Hepatocyte (in vitro differentiated cells): ENCODE measurements around the gene STRN4. TPM values are rescaled to one million over a fixed set of nuclear protein-coding genes. Genes with fewer than 3 reads are reported as not detected.

Experiments used
- DNase-seq: peaks from one replicate; pipeline ENCODE4 v3.0.0-alpha.2; 2016; ENCODE audit warnings: low spot score
- H2AFZ ChIP-seq: fragments of 200-600 bp; sonication (generic); 2 replicates; pipeline ENCODE4 v1.6.0; 2016; ENCODE audit warnings: antibody characterized with exemption, mild to moderate bottlenecking
- H3K27ac ChIP-seq: fragments of 200-600 bp; sonication (generic); 2 replicates; pipeline ENCODE4 v1.5.1; 2016; ENCODE audit warnings: mild to moderate bottlenecking
- H3K27me3 ChIP-seq: fragments of 200-600 bp; sonication (generic); 2 replicates; pipeline ENCODE4 v1.6.1; 2016
- H3K36me3 ChIP-seq: fragments of 200-600 bp; sonication (generic); replicated peaks from 2 replicates; pipeline ENCODE4 v1.5.1; 2016; ENCODE audit warnings: low read depth; ENCODE audit not compliant: insufficient read depth
- H3K4me1 ChIP-seq: fragments of 200-600 bp; sonication (generic); 2 replicates; pipeline ENCODE4 v1.5.1; 2016; ENCODE audit warnings: mild to moderate bottlenecking, moderate library complexity; ENCODE audit not compliant: insufficient read depth
- H3K4me2 ChIP-seq: fragments of 200-600 bp; sonication (generic); 2 replicates; pipeline ENCODE4 v1.6.0; 2016
- H3K4me3 ChIP-seq: fragments of 200-600 bp; sonication (generic); 2 replicates; pipeline ENCODE4 v1.5.1; 2016; ENCODE audit warnings: mild to moderate bottlenecking
- H3K79me2 ChIP-seq: fragments of 200-600 bp; sonication (generic); 2 replicates; pipeline ENCODE4 v1.6.0; 2017; ENCODE audit warnings: mild to moderate bottlenecking
- H3K9me2 ChIP-seq: fragments of 200-600 bp; sonication (generic); replicated peaks from 2 replicates; pipeline ENCODE4 v1.6.0; 2017; ENCODE audit warnings: mild to moderate bottlenecking; ENCODE audit not compliant: insufficient read depth
- H3K9me3 ChIP-seq: fragments of 200-600 bp; sonication (generic); 2 replicates; pipeline ENCODE4 v1.5.1; 2016; ENCODE audit warnings: low read depth, mild to moderate bottlenecking
- H4K20me1 ChIP-seq: fragments of 200-600 bp; sonication (generic); 2 replicates; pipeline ENCODE4 v1.6.0; 2016; ENCODE audit warnings: mild to moderate bottlenecking; ENCODE audit not compliant: insufficient read depth, poor library complexity, severe bottlenecking
- EZH2 ChIP-seq: fragments of 200-600 bp; sonication (generic); IDR thresholded peaks from 2 replicates; pipeline ENCODE4 v1.6.1; 2016; ENCODE audit warnings: antibody characterized with exemption, mild to moderate bottlenecking, borderline replicate concordance
- EZH2phosphoT487 ChIP-seq: fragments of 200-600 bp; sonication (generic); IDR thresholded peaks from one replicate; pipeline ENCODE4 v1.6.1; 2018; ENCODE audit warnings: antibody characterized with exemption, mild to moderate bottlenecking, low read depth, moderate library complexity; ENCODE audit not compliant: unreplicated experiment, severe bottlenecking
- whole genome bisulfite sequencing: methylation state at CpG from one replicate; pipeline ENCODE4 v1.1.6; 2016; ENCODE audit warnings: low lambda C conversion rate; ENCODE audit errors: missing lambda C conversion rate; 5-methylcytosine and 5-hydroxymethylcytosine counted together
- polyA plus RNA-seq: library from polyadenylated mRNA; unstranded; fragments of >200 nt; fragmentation: Nextera tagmentation; extraction: Ambion mirVana; gene quantifications from 2 replicates; pipeline ENCODE4 v1.2.1, GENCODE V29; 2016
- total RNA-seq: library from RNA; depleted of rRNA; stranded (reverse); fragments of >200 nt; gene quantifications from 2 replicates; pipeline ENCODE4 v1.2.3, GENCODE V29; 2014
- TF ChIP-seq, protein P1 (sequence below): fragments of 200-600 bp; sonication (generic); IDR thresholded peaks from 2 replicates; pipeline ENCODE4 v1.5.1; 2016; ENCODE audit warnings: antibody characterized with exemption, mild to moderate bottlenecking; ENCODE audit not compliant: poor library complexity

STRN4 gene
- total and polyA plus RNA-seq, 2 experiments from 2014 or later: 63.7 to 64.1 TPM

GRCh38 chr19:46737761-46738171 is 8.5 kb downstream of the STRN4 start:
- Histone ChIP-seq H3K79me2 (peaks cover 80% of the 10 kb centered on the region), H3K36me3 (no peaks in the 10 kb centered on the region), H3K4me2 (no peak overlapping the region), H3K9me2 (no peaks in the 10 kb centered on the region), H3K27me3 (no peaks in the 10 kb centered on the region), H3K4me3 (no peak overlapping the region), H4K20me1 (peaks cover 61% of the 10 kb centered on the region), H3K9me3 (no peaks in the 10 kb centered on the region), H2AFZ (no peak overlapping the region), H3K27ac (no peak overlapping the region), H3K4me1 (no peaks in the 10 kb centered on the region)
- WGBS: 91% methylated on average over 18 of the region's 19 CpGs
- TF ChIP-seq EZH2 (no peak), EZH2phosphoT487 (no peak)
- TF ChIP-seq, protein P1, sequence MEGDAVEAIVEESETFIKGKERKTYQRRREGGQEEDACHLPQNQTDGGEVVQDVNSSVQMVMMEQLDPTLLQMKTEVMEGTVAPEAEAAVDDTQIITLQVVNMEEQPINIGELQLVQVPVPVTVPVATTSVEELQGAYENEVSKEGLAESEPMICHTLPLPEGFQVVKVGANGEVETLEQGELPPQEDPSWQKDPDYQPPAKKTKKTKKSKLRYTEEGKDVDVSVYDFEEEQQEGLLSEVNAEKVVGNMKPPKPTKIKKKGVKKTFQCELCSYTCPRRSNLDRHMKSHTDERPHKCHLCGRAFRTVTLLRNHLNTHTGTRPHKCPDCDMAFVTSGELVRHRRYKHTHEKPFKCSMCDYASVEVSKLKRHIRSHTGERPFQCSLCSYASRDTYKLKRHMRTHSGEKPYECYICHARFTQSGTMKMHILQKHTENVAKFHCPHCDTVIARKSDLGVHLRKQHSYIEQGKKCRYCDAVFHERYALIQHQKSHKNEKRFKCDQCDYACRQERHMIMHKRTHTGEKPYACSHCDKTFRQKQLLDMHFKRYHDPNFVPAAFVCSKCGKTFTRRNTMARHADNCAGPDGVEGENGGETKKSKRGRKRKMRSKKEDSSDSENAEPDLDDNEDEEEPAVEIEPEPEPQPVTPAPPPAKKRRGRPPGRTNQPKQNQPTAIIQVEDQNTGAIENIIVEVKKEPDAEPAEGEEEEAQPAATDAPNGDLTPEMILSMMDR: no peak
- no peak for DNase-seq

GRCh38 chr19:46737298-46737654 is 9.0 kb downstream of the STRN4 start:
- WGBS: 85% methylated on average over 7 of the region's 7 CpGs
- H3K27ac ChIP-seq: no peak overlapping the region

DNA sequence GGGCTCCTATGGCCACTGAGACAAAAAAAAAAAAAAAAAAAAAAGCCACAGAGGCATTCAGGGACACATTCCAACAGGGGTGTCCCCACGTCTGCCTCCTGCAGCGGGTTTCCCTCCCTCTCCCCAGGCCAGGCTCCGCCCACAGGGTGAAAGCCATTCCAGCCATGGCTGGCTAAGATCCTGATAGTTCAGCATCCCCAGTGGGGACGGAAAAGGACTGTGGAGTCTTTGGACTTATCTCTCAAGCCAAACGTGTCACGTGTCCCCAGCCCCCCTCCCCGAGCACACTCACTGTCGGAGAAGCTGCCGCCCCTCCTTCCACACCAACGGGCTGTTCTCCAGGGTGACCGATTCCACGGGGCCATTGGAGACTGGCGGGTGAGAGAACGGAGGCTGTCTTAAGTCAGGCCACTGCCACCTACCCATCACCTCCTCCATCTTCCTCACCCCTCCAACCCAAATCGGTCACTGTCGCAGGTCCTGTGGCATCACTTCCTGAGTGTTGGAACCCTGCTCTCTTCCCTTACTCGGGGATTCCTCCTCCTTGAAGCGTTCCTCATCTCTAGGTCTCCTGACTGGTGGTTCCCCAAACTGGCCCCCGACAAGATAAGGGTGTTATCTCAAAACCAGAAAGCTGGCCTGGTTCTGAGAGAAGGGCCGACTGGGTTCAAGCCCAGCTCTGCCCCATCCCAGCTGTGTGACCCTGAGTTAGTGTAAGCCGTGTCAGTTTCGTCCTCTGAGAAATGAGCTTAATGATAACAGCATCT is 9.5 kb downstream of the STRN4 start:
- Histone ChIP-seq H3K9me2 (no peaks in the 10 kb centered on the region), H3K27ac (no peak overlapping the region), H3K79me2 (peaks cover 70% of the 10 kb centered on the region), H3K9me3 (no peaks in the 10 kb centered on the region), H3K36me3 (no peaks in the 10 kb centered on the region), H3K4me1 (no peaks in the 10 kb centered on the region), H3K4me3 (no peak overlapping the region), H3K4me2 (no peak overlapping the region), H2AFZ (no peak overlapping the region), H4K20me1 (peaks cover 59% of the 10 kb centered on the region), H3K27me3 (no peaks in the 10 kb centered on the region)
- 87% methylated on average over 22 of the region's 22 CpGs for WGBS
- no peak for TF ChIP-seq EZH2
- no peak for DNase-seq

More at GRCh38 chr19:46737298-46737654, 9.0 kb downstream of the STRN4 start:
- H3K9me2 ChIP-seq: no peaks in the 10 kb centered on the region
- no peaks in the 10 kb centered on the region for H3K4me1 ChIP-seq
- H4K20me1 ChIP-seq: peaks cover 60% of the 10 kb centered on the region
- TF ChIP-seq EZH2 (no peak), EZH2phosphoT487 (no peak)
- TF ChIP-seq, protein P1: no peak
- H3K27me3 ChIP-seq: no peaks in the 10 kb centered on the region
- H2AFZ ChIP-seq: no peak overlapping the region
- H3K4me2 ChIP-seq: no peak overlapping the region
- no peaks in the 10 kb centered on the region for H3K36me3 ChIP-seq
- no peaks in the 10 kb centered on the region for H3K9me3 ChIP-seq
- DNase-seq: no peak
- no peak overlapping the region for H3K4me3 ChIP-seq
- H3K79me2 ChIP-seq: peaks cover 76% of the 10 kb centered on the region

DNA sequence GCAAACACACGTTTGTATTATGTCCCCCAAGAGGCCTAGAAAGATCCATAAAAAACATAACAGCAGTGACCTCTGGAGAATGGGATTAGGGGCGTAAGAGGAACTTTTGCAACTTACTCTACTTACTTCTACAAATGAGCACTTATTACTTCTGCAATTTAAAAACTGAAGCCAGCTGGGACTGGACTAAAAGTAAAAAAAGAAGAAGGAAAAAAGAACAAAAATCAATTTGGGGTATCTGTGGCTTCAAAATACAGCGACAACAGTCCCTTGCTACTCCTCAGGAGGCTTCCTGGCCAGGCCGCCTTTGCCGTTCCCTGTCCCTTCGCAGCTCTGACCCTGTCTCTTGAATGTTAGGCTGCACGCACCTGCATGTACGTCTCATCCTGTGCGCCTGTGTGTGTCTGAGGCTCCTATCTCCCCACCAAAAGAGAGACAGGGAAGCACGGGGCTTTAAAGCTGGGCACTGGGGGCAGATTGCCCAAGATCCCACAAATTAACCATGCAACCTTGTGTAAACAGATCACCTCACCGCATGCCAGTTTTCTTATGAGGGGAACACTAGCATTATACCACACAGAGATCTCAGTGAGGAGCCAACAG is 12.5 kb downstream of the STRN4 start:
- Histone ChIP-seq H3K36me3 (no peaks in the 10 kb centered on the region), H3K27me3 (no peaks in the 10 kb centered on the region), H3K4me1 (no peaks in the 10 kb centered on the region), H3K27ac (no peak overlapping the region), H3K4me3 (no peak overlapping the region), H4K20me1 (peaks cover 37% of the 10 kb centered on the region), H3K9me3 (no peaks in the 10 kb centered on the region), H2AFZ (no peak overlapping the region), H3K9me2 (no peaks in the 10 kb centered on the region), H3K4me2 (no peak overlapping the region), H3K79me2 (peaks cover 41% of the 10 kb centered on the region)
- WGBS: 95% methylated on average over 11 of the region's 11 CpGs
- TF ChIP-seq, protein P1: no peak
- TF ChIP-seq EZH2phosphoT487 (no peak), EZH2 (no peak)
- no peak for DNase-seq
